ENCODE results near the gene CXCL14.

DNA sequence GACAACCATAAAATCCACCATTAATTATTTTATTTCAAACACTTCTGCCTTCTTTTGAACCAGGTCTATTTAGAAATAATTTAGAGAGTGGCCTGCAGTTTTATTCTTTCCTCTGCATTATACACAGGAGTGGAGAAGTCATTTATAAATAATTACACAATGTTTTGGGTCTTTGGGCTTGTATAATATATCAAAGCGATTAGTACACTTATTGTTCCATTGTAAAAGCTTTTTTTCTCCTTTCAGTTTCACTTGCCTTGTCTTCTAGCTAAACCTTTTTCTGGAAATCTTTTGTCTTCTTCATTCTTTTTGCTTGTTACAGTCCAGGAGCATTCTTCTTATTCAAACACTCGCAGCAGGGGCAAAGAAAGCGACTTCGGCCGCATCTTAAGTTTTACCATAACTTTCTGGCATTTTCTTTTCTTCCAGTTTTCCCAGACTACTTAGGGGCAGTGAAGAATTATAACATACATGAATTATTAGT lies 35.7 kb downstream of the CXCL14 start:
- TF ChIP-seq CTCF (IDR thresholded peaks at IDR 0.05) (no peak), POLR2A (IDR thresholded peaks at IDR 0.05) (no peak), POLR2AphosphoS5 (IDR thresholded peaks at IDR 0.05) (no peak), EP300 (IDR thresholded peaks at IDR 0.05) (no peak)
